HepG2 (cell line): ENCODE data around the gene PC. TPM values are rescaled to one million over a fixed set of nuclear protein-coding genes. Genes with fewer than 3 reads are reported as not detected.
A peak's percentile ranks its signal among the peaks of the same experiment; 100 is the strongest.

Experiments used
- ATM ChIP-seq: fragments of 450-650 bp; IDR thresholded peaks from 2 replicates; pipeline ENCODE4 v1.7.1; 2017; ENCODE audit warnings: mild to moderate bottlenecking, borderline replicate concordance
- CBX2 ChIP-seq, 2 experiments: fragments of 200-600 bp in 1 of 2; sonication (generic); formaldehyde crosslinking in 1 of 2; IDR thresholded peaks; 2 replicates each; pipeline versions ENCODE4 v1.7.0 to v1.8.1; 2018 to 2022; ENCODE audit warnings: low read depth in 2 of 2, low read length in 1 of 2, mild to moderate bottlenecking in 1 of 2, missing genetic modification reagents in 1 of 2
- DDIT3 ChIP-seq: sonication (generic); formaldehyde crosslinking; IDR thresholded peaks from 2 replicates; pipeline ENCODE4 v1.4.0; 2020; ENCODE audit warnings: mild to moderate bottlenecking, missing genetic modification reagents
- DNMT3B ChIP-seq: conservative IDR thresholded peaks from 2 replicates; pipeline ENCODE4 v1.6.1; 2016; ENCODE audit warnings: missing biosample characterization, control low read depth
- FOXC1 ChIP-seq: sonication (generic); formaldehyde crosslinking; IDR thresholded peaks from 2 replicates; pipeline ENCODE4 v1.8.0; 2022; ENCODE audit warnings: mild to moderate bottlenecking, missing genetic modification reagents, borderline replicate concordance
- GPBP1L1 ChIP-seq: sonication (generic); formaldehyde crosslinking; IDR thresholded peaks from 2 replicates; pipeline ENCODE4 v1.5.0; 2020; ENCODE audit warnings: mild to moderate bottlenecking, missing genetic modification reagents
- HOXA3 ChIP-seq: sonication (generic); formaldehyde crosslinking; IDR thresholded peaks from 2 replicates; pipeline ENCODE4 v1.5.0; 2020; ENCODE audit warnings: missing genetic modification reagents
- ISL2 ChIP-seq: sonication (generic); formaldehyde crosslinking; IDR thresholded peaks from 2 replicates; pipeline ENCODE4 v1.5.0; 2020; ENCODE audit warnings: missing genetic modification reagents
- MED1 ChIP-seq: sonication (generic); formaldehyde crosslinking; IDR thresholded peaks from 2 replicates; pipeline ENCODE4 v1.4.0; 2020; ENCODE audit warnings: missing genetic modification reagents
- MIXL1 ChIP-seq: IDR thresholded peaks from 2 replicates; pipeline ENCODE4 v1.6.1; 2016
- NFE2 ChIP-seq: sonication (generic); formaldehyde crosslinking; IDR thresholded peaks from 2 replicates; pipeline ENCODE4 v1.4.0; 2020; ENCODE audit warnings: missing genetic modification reagents
- NPAS2 ChIP-seq: sonication (generic); formaldehyde crosslinking; IDR thresholded peaks from 2 replicates; pipeline ENCODE4 v1.8.0; 2022; ENCODE audit warnings: mild to moderate bottlenecking, missing genetic modification reagents, borderline replicate concordance
- PHF20 ChIP-seq: sonication (generic); formaldehyde crosslinking; IDR thresholded peaks from 2 replicates; pipeline ENCODE4 v1.5.0; 2020; ENCODE audit warnings: mild to moderate bottlenecking, missing genetic modification reagents
- PRMT3 ChIP-seq: sonication (generic); formaldehyde crosslinking; IDR thresholded peaks from 2 replicates; pipeline ENCODE4 v1.8.1; 2022; ENCODE audit warnings: low read depth, mild to moderate bottlenecking, moderate library complexity, missing genetic modification reagents, borderline replicate concordance
- RARA ChIP-seq: IDR thresholded peaks from 2 replicates; pipeline ENCODE4 v1.6.1; 2016; ENCODE audit warnings: missing genetic modification reagents, missing compliant biosample characterization
- SRF ChIP-seq: IDR thresholded peaks from 2 replicates; pipeline ENCODE4 v1.6.1; 2011; ENCODE audit warnings: mild to moderate bottlenecking, low read depth, low read length, moderate library complexity
- SSRP1 ChIP-seq: IDR thresholded peaks from 2 replicates; pipeline ENCODE4 v1.6.1; 2016; ENCODE audit warnings: control low read depth
- TFDP1 ChIP-seq: IDR thresholded peaks from 2 replicates; pipeline ENCODE4 v1.6.1; 2016; ENCODE audit warnings: missing compliant biosample characterization, missing genetic modification reagents, borderline replicate concordance
- ZFX ChIP-seq: sonication (generic); formaldehyde crosslinking; IDR thresholded peaks from 2 replicates; pipeline ENCODE4 v1.4.0; 2020; ENCODE audit warnings: mild to moderate bottlenecking, low read depth, missing genetic modification reagents, moderate library complexity
- ZGPAT ChIP-seq: IDR thresholded peaks from 2 replicates; pipeline ENCODE4 v1.6.1; 2016; ENCODE audit warnings: mild to moderate bottlenecking
- ZNF414 ChIP-seq: sonication (generic); formaldehyde crosslinking; IDR thresholded peaks from 2 replicates; pipeline ENCODE4 v1.5.0; 2020; ENCODE audit warnings: missing genetic modification reagents
- ZNF484 ChIP-seq: sonication (generic); formaldehyde crosslinking; IDR thresholded peaks from 2 replicates; pipeline ENCODE4 v1.5.1; 2020; ENCODE audit warnings: mild to moderate bottlenecking, low read depth, missing genetic modification reagents, borderline replicate concordance
- ZNF576 ChIP-seq: sonication (generic); formaldehyde crosslinking; IDR thresholded peaks from 2 replicates; pipeline ENCODE4 v1.4.0; 2020; ENCODE audit warnings: mild to moderate bottlenecking, missing genetic modification reagents
- ZNF816 ChIP-seq: sonication (generic); formaldehyde crosslinking; IDR thresholded peaks from 2 replicates; pipeline ENCODE4 v1.8.0; 2022; ENCODE audit warnings: missing genetic modification reagents, mild to moderate bottlenecking, borderline replicate concordance
- polyA plus RNA-seq, 8 experiments: library from polyadenylated mRNA; depleted of rRNA in 3 of 8; stranded (reverse) in 7 of 8; unstranded in 1 of 8; fragments of >200 nt; fragmentation: Illumina TruSeq in 4 of 8; extraction: Trizol in 4 of 8; gene quantifications; 2 replicates each; pipeline versions ENCODE4 v1.2.1 to v1.2.3, GENCODE V29; 2011 to 2016; ENCODE audit warnings: low read depth in 4 of 8, missing spikeins in 1 of 8, mixed read lengths in 1 of 8; ENCODE audit not compliant: insufficient read depth in 1 of 8
- total RNA-seq, 5 experiments: library from RNA; depleted of rRNA; stranded (reverse); fragments of >200 nt; fragmentation: Illumina TruSeq; extraction: Trizol; gene quantifications; 2 replicates each; pipeline ENCODE4 v1.2.3, GENCODE V29; 2016; ENCODE audit warnings: low read depth in 1 of 5

The PC gene
- total and polyA plus RNA-seq, 2 of the 13 experiments (the other 11 are each of a cell fraction or from before 2014, with no cell fraction given), result 29.0 to 39.0 TPM

- TF ChIP-seq ZNF414 (CRISPR knock-in tag) (peak; percentile 46; the same call in 1 of the 2 replicates), DNMT3B (CRISPR knock-in tag) (no peak), GPBP1L1 (no peak), ATM (no peak), PHF20 (CRISPR knock-in tag) (no peak), PRMT3 (CRISPR knock-in tag) (no peak), NPAS2 (CRISPR knock-in tag) (no peak), ZNF816 (CRISPR knock-in tag) (peak; percentile 93), FOXC1 (CRISPR knock-in tag) (no peak; the same call in 1 of the 2 replicates), TFDP1 (CRISPR knock-in tag) (no peak; the same call in 1 of the 2 replicates), ZGPAT (peak; percentile 74), RARA (CRISPR knock-in tag) (peak; percentile 97), ZNF576 (CRISPR knock-in tag) (no peak), SSRP1 (no peak), SRF (no peak), HOXA3 (CRISPR knock-in tag) (peak; percentile 86; the same call in 1 of the 2 replicates), NFE2 (CRISPR knock-in tag) (no peak), DDIT3 (CRISPR knock-in tag) (no peak), ZNF484 (CRISPR knock-in tag) (no peak), ZFX (no peak), ISL2 (CRISPR knock-in tag) (peak; percentile 80), MIXL1 (CRISPR knock-in tag) (peak; percentile 90), MED1 (CRISPR knock-in tag) (peak; percentile 94), CBX2 (IDR thresholded peaks at IDR 0.05; ENCODE audit: low read depth, low read length) (no peak), CBX2 (CRISPR knock-in tag; IDR thresholded peaks at IDR 0.05; ENCODE audit: low read depth) (no peak)
These were observed 12.7 kb upstream of the PC start (continued) for GRCh38 chr11:66970807-66971442.
